Gastroesophageal sphincter (tissue), 3 donors: ENCODE measurements around the gene AWAT1.

ENCODE experiments used
- EP300 ChIP-seq: sonication (generic); formaldehyde crosslinking; IDR thresholded peaks from one replicate; pipeline ENCODE4 v1.6.1; 2017; ENCODE audit warnings: antibody characterized with exemption, mild to moderate bottlenecking
- POLR2A ChIP-seq, 2 donors: fragments of 450-650 bp; IDR thresholded peaks; one replicate each; pipeline ENCODE4 v1.6.1; 2017; ENCODE audit warnings: antibody characterized with exemption in 2 of 2, mild to moderate bottlenecking in 2 of 2, moderate library complexity in 1 of 2
- POLR2AphosphoS5 ChIP-seq: sonication (generic); formaldehyde crosslinking; IDR thresholded peaks from one replicate; pipeline ENCODE4 v1.6.1; 2017; ENCODE audit warnings: antibody characterized with exemption
- TF ChIP-seq, protein P1 (sequence below), 4 experiments: fragments of 200-600 bp in 2 of 4; fragments of 450-650 bp in 2 of 4; sonication (generic) in 1 of 4; IDR thresholded peaks; one replicate each; pipeline ENCODE4 v1.5.1; 2017 to 2019; ENCODE audit warnings: antibody characterized with exemption in 4 of 4, mild to moderate bottlenecking in 2 of 4, moderate library complexity in 2 of 4

DNA sequence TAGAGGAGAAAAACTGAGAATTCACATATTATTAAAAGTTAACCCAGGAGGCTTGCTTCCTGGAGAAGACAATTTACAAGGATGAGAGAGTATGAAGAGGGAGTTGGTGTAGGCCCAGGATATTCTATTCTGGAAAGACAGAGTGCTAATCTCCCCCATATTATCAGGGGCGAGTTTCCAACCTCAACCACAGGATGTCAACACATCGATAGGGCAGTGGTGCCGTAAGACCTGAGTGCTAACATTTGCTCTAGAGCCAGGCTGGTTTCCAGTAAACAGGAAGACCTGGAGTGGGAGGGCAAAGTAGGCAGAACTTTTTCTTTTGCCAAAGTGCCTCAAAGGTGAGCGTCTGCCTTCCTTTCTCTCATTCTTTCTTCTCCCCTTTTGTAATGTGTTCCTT is 2.8 kb upstream of the AWAT1 start:
- TF ChIP-seq, protein P1, sequence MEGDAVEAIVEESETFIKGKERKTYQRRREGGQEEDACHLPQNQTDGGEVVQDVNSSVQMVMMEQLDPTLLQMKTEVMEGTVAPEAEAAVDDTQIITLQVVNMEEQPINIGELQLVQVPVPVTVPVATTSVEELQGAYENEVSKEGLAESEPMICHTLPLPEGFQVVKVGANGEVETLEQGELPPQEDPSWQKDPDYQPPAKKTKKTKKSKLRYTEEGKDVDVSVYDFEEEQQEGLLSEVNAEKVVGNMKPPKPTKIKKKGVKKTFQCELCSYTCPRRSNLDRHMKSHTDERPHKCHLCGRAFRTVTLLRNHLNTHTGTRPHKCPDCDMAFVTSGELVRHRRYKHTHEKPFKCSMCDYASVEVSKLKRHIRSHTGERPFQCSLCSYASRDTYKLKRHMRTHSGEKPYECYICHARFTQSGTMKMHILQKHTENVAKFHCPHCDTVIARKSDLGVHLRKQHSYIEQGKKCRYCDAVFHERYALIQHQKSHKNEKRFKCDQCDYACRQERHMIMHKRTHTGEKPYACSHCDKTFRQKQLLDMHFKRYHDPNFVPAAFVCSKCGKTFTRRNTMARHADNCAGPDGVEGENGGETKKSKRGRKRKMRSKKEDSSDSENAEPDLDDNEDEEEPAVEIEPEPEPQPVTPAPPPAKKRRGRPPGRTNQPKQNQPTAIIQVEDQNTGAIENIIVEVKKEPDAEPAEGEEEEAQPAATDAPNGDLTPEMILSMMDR (IDR thresholded peaks at IDR 0.05): no peak
- TF ChIP-seq POLR2AphosphoS5 (no peak), EP300 (no peak), POLR2A (IDR thresholded peaks at IDR 0.05) (no peak)
